ENCODE measurements around the gene CFAP45. TPM values are rescaled to one million over a fixed set of nuclear protein-coding genes. Genes with fewer than 3 reads are reported as not detected.

Gene CFAP45, protein sequence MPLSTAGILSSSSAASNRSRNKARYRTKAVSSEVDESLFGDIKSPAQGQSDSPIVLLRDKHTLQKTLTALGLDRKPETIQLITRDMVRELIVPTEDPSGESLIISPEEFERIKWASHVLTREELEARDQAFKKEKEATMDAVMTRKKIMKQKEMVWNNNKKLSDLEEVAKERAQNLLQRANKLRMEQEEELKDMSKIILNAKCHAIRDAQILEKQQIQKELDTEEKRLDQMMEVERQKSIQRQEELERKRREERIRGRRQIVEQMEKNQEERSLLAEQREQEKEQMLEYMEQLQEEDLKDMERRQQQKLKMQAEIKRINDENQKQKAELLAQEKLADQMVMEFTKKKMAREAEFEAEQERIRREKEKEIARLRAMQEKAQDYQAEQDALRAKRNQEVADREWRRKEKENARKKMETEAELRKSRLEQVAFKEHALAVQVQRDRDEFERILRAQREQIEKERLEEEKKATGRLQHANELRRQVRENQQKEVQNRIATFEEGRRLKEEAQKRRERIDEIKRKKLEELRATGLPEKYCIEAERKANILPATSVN
- total RNA-seq (1 to 10 TPM in 1 of 5 donors, under 1 TPM in 1, not detected in 3; 0.73 to 1.0 TPM), polyA plus RNA-seq (under 1 TPM in 2 of 3 donors, not detected in 1; 0.30 to 0.31 TPM)
- long read RNA-seq, donor 1, result 0 reads
- long read RNA-seq, donor 2, result 0 reads
- long read RNA-seq, donor 3, result 0 reads
- long read RNA-seq, donor 4, result 0 reads
- long read RNA-seq, donor 5, result 0 reads
- long read RNA-seq, donor 6, result 0 reads
- long read RNA-seq, donor 7, result 0 reads
- long read RNA-seq, donor 8, result 0 reads
- long read RNA-seq, donor 9, result 0 reads
- long read RNA-seq, donor 10, result 0 reads

DNA sequence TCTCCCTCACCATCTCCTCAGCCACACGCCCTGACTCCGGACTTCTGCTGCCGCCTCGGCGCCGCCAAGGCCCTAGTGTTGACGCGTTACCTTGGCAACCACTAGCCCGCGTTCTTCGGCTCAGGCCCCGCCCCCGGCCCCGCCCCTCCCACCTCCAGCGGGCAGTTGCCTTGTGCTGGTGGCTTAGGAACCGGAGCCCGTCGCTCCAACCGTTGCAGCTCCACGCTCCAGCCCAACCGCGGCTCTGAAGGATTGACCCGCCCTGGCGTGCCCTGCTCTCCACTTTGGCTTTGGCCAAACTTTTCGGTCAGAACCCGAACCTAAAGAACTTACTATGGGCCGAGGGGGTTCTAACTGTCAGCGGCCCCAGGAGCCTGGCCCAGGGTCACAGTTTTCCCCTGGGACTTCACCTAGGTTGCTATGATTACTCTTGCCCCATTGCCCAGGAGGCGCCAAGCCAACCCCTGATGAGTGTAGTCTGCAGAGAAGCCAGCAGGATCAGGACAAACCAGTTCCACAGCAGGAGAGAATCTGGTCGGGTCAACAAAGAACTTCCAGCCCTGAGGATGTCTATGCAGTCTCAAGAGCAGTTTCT lies at the start of gene CFAP45:
Gene CFAP45 (minus strand): TSS at position 80 of the 595 bp plus-strand sequence. CDS start 67 bp downstream, at position 13.
- 11 to 37% (median 12%) methylated on average over 24 to 30 of the region's 30 CpGs for WGBS, 5 donors
- H3K9me3 ChIP-seq, result no peaks in the 10 kb centered on the region
- intact Hi-C loops (cut with DNase I; ENCODE audit: low total_unique reads), result no loop called here
- H3K4me1 ChIP-seq, result peaks cover 20 to 34% (median 33%) of the 10 kb centered on the region in 4 donors
- peak; percentile 91 to 97 for DNase-seq
- no peaks in the 10 kb centered on the region for H3K27me3 ChIP-seq
- peak within 1 kb of the TSS in 1 of 4 donors; percentile 25 for H3K4me3 ChIP-seq
- no peaks in the 10 kb centered on the region for H3K36me3 ChIP-seq
- TF ChIP-seq POLR2AphosphoS5 (IDR thresholded peaks at IDR 0.05), result peak in 1 of 3 donors; percentile 12
- TF ChIP-seq, protein P1, sequence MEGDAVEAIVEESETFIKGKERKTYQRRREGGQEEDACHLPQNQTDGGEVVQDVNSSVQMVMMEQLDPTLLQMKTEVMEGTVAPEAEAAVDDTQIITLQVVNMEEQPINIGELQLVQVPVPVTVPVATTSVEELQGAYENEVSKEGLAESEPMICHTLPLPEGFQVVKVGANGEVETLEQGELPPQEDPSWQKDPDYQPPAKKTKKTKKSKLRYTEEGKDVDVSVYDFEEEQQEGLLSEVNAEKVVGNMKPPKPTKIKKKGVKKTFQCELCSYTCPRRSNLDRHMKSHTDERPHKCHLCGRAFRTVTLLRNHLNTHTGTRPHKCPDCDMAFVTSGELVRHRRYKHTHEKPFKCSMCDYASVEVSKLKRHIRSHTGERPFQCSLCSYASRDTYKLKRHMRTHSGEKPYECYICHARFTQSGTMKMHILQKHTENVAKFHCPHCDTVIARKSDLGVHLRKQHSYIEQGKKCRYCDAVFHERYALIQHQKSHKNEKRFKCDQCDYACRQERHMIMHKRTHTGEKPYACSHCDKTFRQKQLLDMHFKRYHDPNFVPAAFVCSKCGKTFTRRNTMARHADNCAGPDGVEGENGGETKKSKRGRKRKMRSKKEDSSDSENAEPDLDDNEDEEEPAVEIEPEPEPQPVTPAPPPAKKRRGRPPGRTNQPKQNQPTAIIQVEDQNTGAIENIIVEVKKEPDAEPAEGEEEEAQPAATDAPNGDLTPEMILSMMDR (IDR thresholded peaks at IDR 0.05), result no peak
- peak within 1 kb of the TSS; percentile 76 to 93 (median 81) for H3K27ac ChIP-seq

DNA sequence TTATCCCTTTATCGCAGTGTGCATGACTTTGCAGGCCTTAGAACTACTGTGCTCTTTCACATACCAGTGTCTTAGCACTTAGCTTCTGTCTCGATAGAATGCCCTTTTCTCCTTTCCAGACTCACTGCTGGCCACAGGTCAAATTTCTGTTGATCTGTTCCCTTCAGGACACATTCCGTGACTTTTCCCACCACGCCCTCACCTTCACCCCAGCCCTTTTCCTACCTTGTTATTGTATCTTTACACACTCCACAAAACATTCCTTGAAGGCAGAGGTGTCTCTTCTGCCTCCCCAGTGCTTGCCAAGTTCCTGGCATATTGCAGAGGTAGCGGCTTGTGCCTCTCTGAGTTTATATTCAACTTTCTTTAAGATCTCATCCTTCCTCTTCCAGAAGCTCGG lies 49.2 kb upstream of the CFAP45 start:
- DNase-seq, result peak in 1 of 2 donors; percentile 62
- WGBS, 5 donors, result 29 to 58% (median 44%) methylated on average over 6 of the region's 6 CpGs
- no peaks in the 10 kb centered on the region for H3K36me3 ChIP-seq
- no peak overlapping the region for H3K4me3 ChIP-seq
- intact Hi-C loops (cut with DNase I; ENCODE audit: low total_unique reads), result no loop called here
- H3K4me1 ChIP-seq, result peaks cover 15 to 46% (median 34%) of the 10 kb centered on the region in 4 donors
- TF ChIP-seq EP300 (IDR thresholded peaks at IDR 0.05) (no peak), POLR2A (IDR thresholded peaks at IDR 0.05) (no peak), POLR2AphosphoS5 (IDR thresholded peaks at IDR 0.05) (peak in 1 of 3 donors; percentile 2)
- TF ChIP-seq, protein P1 (IDR thresholded peaks at IDR 0.05), result no peak
- H3K9me3 ChIP-seq, result no peaks in the 10 kb centered on the region
- H3K27me3 ChIP-seq, result peaks cover 0 to 31% (median 3%) of the 10 kb centered on the region in 3 donors
- H3K27ac ChIP-seq, result peak overlapping the region in 4 of 5 donors; percentile 37 to 54 (median 44)

DNA sequence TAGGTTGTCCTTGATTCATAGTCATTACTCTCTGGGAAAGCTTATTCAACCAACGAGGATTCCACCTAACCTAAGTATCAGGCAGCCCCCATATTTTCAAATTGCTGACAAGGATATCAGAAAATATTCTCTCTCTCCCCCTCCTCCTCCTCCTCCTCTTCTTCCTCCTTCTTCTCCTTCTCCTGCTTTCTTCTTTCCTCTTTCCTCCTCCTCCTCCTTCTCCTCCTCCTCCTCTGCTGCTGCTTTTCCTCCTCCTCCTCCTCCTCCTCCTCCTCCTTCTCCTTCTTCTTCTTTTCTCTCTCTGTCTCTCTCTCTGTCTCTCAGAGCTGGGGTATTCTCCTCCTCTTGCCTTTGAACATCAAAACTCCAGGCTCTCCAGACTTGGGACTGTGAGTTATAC lies 48.0 kb upstream of the CFAP45 start:
- Histone ChIP-seq H3K36me3 (no peaks in the 10 kb centered on the region), H3K27ac (no peak overlapping the region), H3K4me3 (no peak overlapping the region), H3K4me1 (peaks cover 15 to 40% (median 29%) of the 10 kb centered on the region in 4 donors), H3K9me3 (no peaks in the 10 kb centered on the region), H3K27me3 (peaks cover 0 to 43% (median 3%) of the 10 kb centered on the region in 3 donors)
- intact Hi-C loops (cut with DNase I; ENCODE audit: low total_unique reads), result no loop called here
- no peak for DNase-seq
- no peak for TF ChIP-seq POLR2AphosphoS5 (IDR thresholded peaks at IDR 0.05)
- TF ChIP-seq, protein P1 (IDR thresholded peaks at IDR 0.05), result no peak
- TF ChIP-seq EP300 (IDR thresholded peaks at IDR 0.05), result no peak
- WGBS, 5 donors, result 70 to 80% (median 77%) methylated on average over 1 of the region's 1 CpG
